ENCODE data around the gene SLA2. TPM values are rescaled to one million over a fixed set of nuclear protein-coding genes. Genes with fewer than 3 reads are reported as not detected.

SLA2 gene
- polyA plus RNA-seq, 2 of the 4 experiments (the other 2 are of a cell fraction) = 0.06 TPM; not detected in 1

DNA sequence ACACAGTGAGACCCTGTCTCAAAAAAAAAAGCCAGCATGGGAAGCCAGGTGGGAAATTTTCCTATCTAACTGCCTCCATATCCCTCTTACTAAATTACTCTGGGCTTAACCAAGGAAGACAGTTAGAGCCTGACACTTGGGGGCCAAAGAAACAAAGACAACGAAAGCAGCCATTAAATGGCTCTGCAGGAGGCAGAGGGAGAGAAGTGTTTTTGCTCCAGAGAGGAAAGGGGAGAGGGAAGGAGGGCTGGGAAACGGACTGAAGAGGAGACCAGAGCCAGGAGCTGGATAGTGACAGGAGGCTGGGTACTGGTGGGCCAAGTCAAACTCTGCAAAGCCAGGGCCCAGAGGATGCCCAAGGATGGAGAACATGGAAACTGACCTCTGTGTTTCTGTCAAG lies 83.3 kb downstream of the SLA2 start:
- peaks cover 12% of the 10 kb centered on the region; the same call in 1 of the 3 replicates for H3K9me3 ChIP-seq
- H3K4me3 ChIP-seq = no peak overlapping the region
- WGBS (ENCODE audit: missing lambda C conversion rate) = 27% methylated on average over 2 of the region's 2 CpGs
- H3K27ac ChIP-seq = no peak overlapping the region
- ATAC-seq (no peak), FAIRE-seq (no peak), DNase-seq (ENCODE audit: low read depth in 1 of 2, low spot score in 1 of 2) (no peak)
- ChIA-PET POLR2A (no interaction called here), CTCF (interaction anchor here (0.6 kb wide), 2 partner anchors 31 to 204 kb away, joined by 3 to 5 read pairs; no protein-coding TSS in a partner anchor)
- TF ChIP-seq FOSB (CRISPR knock-in tag; IDR thresholded peaks at IDR 0.05) (no peak), TP53 (CRISPR knock-in tag; IDR thresholded peaks at IDR 0.05) (no peak), HEYL (CRISPR knock-in tag; IDR thresholded peaks at IDR 0.05) (no peak), SMC3 (IDR thresholded peaks at IDR 0.05) (no peak), FOXS1 (CRISPR knock-in tag; IDR thresholded peaks at IDR 0.05) (no peak), RCOR1 (IDR thresholded peaks at IDR 0.05; ENCODE audit: low read depth, low read length) (no peak), EP300 (IDR thresholded peaks at IDR 0.05) (no peak), CEBPB (IDR thresholded peaks at IDR 0.05) (no peak), CBX2 (IDR thresholded peaks at IDR 0.05; ENCODE audit: borderline replicate concordance, low read depth) (no peak), EHF (CRISPR knock-in tag; IDR thresholded peaks at IDR 0.05) (no peak), HDAC2 (IDR thresholded peaks at IDR 0.05) (no peak), ZC3H11A (IDR thresholded peaks at IDR 0.05) (no peak)
- TF ChIP-seq, protein P1, sequence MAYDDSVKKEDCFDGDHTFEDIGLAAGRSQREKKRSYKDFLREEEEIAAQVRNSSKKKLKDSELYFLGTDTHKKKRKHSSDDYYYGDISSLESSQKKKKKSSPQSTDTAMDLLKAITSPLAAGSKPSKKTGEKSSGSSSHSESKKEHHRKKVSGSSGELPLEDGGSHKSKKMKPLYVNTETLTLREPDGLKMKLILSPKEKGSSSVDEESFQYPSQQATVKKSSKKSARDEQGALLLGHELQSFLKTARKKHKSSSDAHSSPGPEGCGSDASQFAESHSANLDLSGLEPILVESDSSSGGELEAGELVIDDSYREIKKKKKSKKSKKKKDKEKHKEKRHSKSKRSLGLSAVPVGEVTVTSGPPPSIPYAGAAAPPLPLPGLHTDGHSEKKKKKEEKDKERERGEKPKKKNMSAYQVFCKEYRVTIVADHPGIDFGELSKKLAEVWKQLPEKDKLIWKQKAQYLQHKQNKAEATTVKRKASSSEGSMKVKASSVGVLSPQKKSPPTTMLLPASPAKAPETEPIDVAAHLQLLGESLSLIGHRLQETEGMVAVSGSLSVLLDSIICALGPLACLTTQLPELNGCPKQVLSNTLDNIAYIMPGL (CRISPR knock-in tag; IDR thresholded peaks at IDR 0.05; ENCODE audit: borderline replicate concordance) = no peak
- TF ChIP-seq, protein P2, sequence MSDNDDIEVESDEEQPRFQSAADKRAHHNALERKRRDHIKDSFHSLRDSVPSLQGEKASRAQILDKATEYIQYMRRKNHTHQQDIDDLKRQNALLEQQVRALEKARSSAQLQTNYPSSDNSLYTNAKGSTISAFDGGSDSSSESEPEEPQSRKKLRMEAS (IDR thresholded peaks at IDR 0.05) = no peak
- TF ChIP-seq, protein P3, sequence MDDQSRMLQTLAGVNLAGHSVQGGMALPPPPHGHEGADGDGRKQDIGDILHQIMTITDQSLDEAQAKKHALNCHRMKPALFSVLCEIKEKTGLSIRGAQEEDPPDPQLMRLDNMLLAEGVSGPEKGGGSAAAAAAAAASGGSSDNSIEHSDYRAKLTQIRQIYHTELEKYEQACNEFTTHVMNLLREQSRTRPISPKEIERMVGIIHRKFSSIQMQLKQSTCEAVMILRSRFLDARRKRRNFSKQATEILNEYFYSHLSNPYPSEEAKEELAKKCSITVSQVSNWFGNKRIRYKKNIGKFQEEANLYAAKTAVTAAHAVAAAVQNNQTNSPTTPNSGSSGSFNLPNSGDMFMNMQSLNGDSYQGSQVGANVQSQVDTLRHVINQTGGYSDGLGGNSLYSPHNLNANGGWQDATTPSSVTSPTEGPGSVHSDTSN (IDR thresholded peaks at IDR 0.05) = no peak
- no peaks in the 10 kb centered on the region for H3K4me1 ChIP-seq
- no peak overlapping the region for H3K4me2 ChIP-seq

Small RNA genes lying within 50 kb of the gene (small RNA-seq; reads per million reads assigned to genes)
- gene RF00019 = 0 reads per million in 6 experiments

Other genes starting within 250 kb of the SLA2 start
- gene MYL9, start 104.7 kb downstream of the SLA2 start, polyA plus RNA-seq (2011; rRNA removed) = 1.9 and 2.2 TPM in 2 replicates
- gene MYL9, start 104.7 kb downstream of the SLA2 start, polyA plus RNA-seq (2017; fragmentation: RNase III; extraction: RNeasy Plus Mini Kit Qiagen cat#74134 plus additional on column Dnase treatment) = 29.5 to 37.3 TPM (median 34.0 TPM) in 3 replicates
- gene TGIF2, start 72.6 kb downstream of the SLA2 start, polyA plus RNA-seq (2011; rRNA removed) = 5.1 and 5.5 TPM in 2 replicates
- gene TGIF2, start 72.6 kb downstream of the SLA2 start, polyA plus RNA-seq (2017; fragmentation: RNase III; extraction: RNeasy Plus Mini Kit Qiagen cat#74134 plus additional on column Dnase treatment) = 4.0 to 4.9 TPM (median 4.1 TPM) in 3 replicates
- gene RAB5IF, start 40.4 kb downstream of the SLA2 start, polyA plus RNA-seq (2011; rRNA removed) = 344 and 345 TPM in 2 replicates
- gene RAB5IF, start 40.4 kb downstream of the SLA2 start, polyA plus RNA-seq (2017; fragmentation: RNase III; extraction: RNeasy Plus Mini Kit Qiagen cat#74134 plus additional on column Dnase treatment) = 234 to 255 TPM (median 246 TPM) in 3 replicates
- gene NDRG3, start 99.9 kb upstream of the SLA2 start, polyA plus RNA-seq (2011; rRNA removed) = 34.4 and 55.1 TPM in 2 replicates
- 29.0 to 32.2 TPM (median 30.6 TPM) in 3 replicates for gene NDRG3, start 99.9 kb upstream of the SLA2 start, polyA plus RNA-seq (2017; fragmentation: RNase III; extraction: RNeasy Plus Mini Kit Qiagen cat#74134 plus additional on column Dnase treatment)
- gene DSN1, start 127.6 kb upstream of the SLA2 start, polyA plus RNA-seq (2011; rRNA removed) = 32.9 and 41.3 TPM in 2 replicates
- 37.4 to 38.2 TPM (median 37.9 TPM) in 3 replicates for gene DSN1, start 127.6 kb upstream of the SLA2 start, polyA plus RNA-seq (2017; fragmentation: RNase III; extraction: RNeasy Plus Mini Kit Qiagen cat#74134 plus additional on column Dnase treatment)
- 0.09 and 0.17 TPM in 2 replicates for gene TLDC2, start 229.9 kb upstream of the SLA2 start, polyA plus RNA-seq (2011; rRNA removed)
- gene TLDC2, start 229.9 kb upstream of the SLA2 start, polyA plus RNA-seq (2017; fragmentation: RNase III; extraction: RNeasy Plus Mini Kit Qiagen cat#74134 plus additional on column Dnase treatment) = 0.04 TPM in 1 of 3 replicates, not detected in the others